ENCODE measurements around the gene PDE9A.

- TF ChIP-seq ATF2 (CRISPR knock-in tag; IDR thresholded peaks at IDR 0.05; ENCODE audit: borderline replicate concordance, low read depth) (no peak), ATF6 (CRISPR knock-in tag; IDR thresholded peaks at IDR 0.05) (no peak), NFYB (CRISPR knock-in tag; conservative IDR thresholded peaks at IDR 0.05; ENCODE audit: low read depth) (no peak), CTCF (IDR thresholded peaks at IDR 0.05) (no peak), TEAD4 (CRISPR knock-in tag; IDR thresholded peaks at IDR 0.05) (no peak), PREB (CRISPR knock-in tag; IDR thresholded peaks at IDR 0.05; ENCODE audit: borderline replicate concordance) (no peak), ATF1 (CRISPR knock-in tag; IDR thresholded peaks at IDR 0.05) (no peak), NFE2L1 (CRISPR knock-in tag; IDR thresholded peaks at IDR 0.05) (no peak), ETV6 (CRISPR knock-in tag; IDR thresholded peaks at IDR 0.05) (no peak), NR3C1 (CRISPR knock-in tag; conservative IDR thresholded peaks at IDR 0.05; ENCODE audit: low read depth) (no peak)
Measured at GRCh38 chr21:42797522-42797921, 144.1 kb downstream of the PDE9A start.

Measured in WTC11 (cell line).